ENCODE data around the gene WDFY4. TPM values are rescaled to one million over a fixed set of nuclear protein-coding genes. Genes with fewer than 3 reads are reported as not detected.

WDFY4 gene
- total and polyA plus RNA-seq, 2 experiments from 2014 or later = not detected

DNA sequence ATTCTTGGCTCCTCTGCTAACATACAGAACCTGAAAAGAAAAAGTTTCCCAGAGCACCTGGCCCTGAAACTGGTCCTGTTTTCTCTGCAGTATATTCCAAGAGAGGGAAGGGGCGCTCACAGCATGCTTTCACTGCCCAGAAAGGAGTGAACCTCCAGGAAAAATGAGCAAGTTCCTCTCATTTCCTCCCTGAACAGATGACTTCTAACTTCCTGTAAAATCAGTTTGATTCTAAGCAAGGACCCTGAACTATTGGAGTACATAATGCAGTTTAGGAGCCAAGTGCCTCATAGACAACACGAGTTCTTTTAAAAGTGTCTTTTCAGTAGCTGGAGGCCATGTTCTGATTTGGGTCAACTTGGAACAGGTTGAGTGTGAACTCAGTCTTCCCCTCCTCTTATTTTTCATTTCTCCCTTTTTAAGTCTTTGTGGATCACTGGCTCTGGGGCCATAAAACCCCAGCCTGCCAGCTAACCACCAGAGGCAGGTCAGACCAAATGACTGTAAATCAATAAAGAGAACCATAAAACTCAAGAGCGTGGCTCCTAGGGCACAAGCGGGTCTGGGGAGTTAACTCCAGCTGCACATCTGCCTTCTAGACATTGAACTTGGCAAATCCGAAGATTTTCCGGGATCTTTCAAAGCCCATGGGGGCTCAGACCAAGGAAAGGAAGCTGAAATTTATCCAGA lies 260.9 kb downstream of the WDFY4 start:
- TF ChIP-seq EZH2phosphoT487 (IDR thresholded peaks at IDR 0.05; ENCODE audit: insufficient read depth, low read depth) = no peak
- no peak for TF ChIP-seq EZH2 (IDR thresholded peaks at IDR 0.05; ENCODE audit: insufficient read depth, poor library complexity, severe bottlenecking)
- H3K9me2 ChIP-seq (ENCODE audit: insufficient read depth) = no peaks in the 10 kb centered on the region
- no peak overlapping the region for H3K27ac ChIP-seq
- no peaks in the 10 kb centered on the region for H3K4me1 ChIP-seq (ENCODE audit: insufficient read depth)
- WGBS, 2 experiments (ENCODE audit: low coverage in 1 of 2, low lambda C conversion rate in 2 of 2, missing lambda C conversion rate in 2 of 2) = 34 to 37% methylated on average over 6 of the region's 6 CpGs
- H3K79me2 ChIP-seq (ENCODE audit: insufficient read depth) = no peaks in the 10 kb centered on the region
- H2AFZ ChIP-seq = no peak overlapping the region
- in situ Hi-C loops (cut with MboI) = no loop called here
- no peaks in the 10 kb centered on the region for H3K36me3 ChIP-seq (ENCODE audit: low read depth)
- no peak for DNase-seq
- no peaks in the 10 kb centered on the region for H3K9me3 ChIP-seq (ENCODE audit: low read depth)
- H3F3A ChIP-seq (ENCODE audit: insufficient read depth) = no peaks in the 10 kb centered on the region
- no peak overlapping the region for H3K4me3 ChIP-seq
- H3K4me2 ChIP-seq (ENCODE audit: unreplicated experiment) = no peak overlapping the region
- H3K9ac ChIP-seq = no peak overlapping the region
- H4K20me1 ChIP-seq (ENCODE audit: insufficient read depth) = no peaks in the 10 kb centered on the region
- H3K27me3 ChIP-seq (replicated peaks; ENCODE audit: insufficient read depth) = peaks cover 37% of the 10 kb centered on the region

DNA sequence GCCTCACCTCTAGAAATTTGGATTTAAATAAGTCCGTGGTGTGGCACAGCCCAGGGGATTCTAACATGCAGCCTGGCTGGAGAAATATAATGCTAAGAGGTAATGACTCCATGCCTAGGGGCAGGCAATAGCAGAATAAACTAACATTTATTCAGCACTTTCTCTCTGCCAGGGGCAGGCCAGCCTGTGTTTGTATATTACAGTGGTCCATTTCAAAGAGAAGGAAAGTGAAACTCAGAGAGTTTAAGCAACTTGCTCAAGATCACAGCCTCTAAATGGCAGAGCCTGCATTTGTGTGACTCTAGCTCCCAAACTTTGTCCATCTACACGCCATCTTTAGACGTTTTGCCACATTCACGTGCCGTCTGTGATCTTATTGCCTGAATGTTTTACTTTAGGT lies 261.7 kb downstream of the WDFY4 start:
- WGBS, 2 experiments (ENCODE audit: low coverage in 1 of 2, low lambda C conversion rate in 2 of 2, missing lambda C conversion rate in 2 of 2) = 57 to 58% methylated on average over 5 of the region's 5 CpGs
- no peaks in the 10 kb centered on the region for H3F3A ChIP-seq (ENCODE audit: insufficient read depth)
- H3K4me2 ChIP-seq (ENCODE audit: unreplicated experiment) = no peak overlapping the region
- no peak overlapping the region for H3K27ac ChIP-seq
- H4K20me1 ChIP-seq (ENCODE audit: insufficient read depth) = no peaks in the 10 kb centered on the region
- no peaks in the 10 kb centered on the region for H3K9me2 ChIP-seq (ENCODE audit: insufficient read depth)
- in situ Hi-C loops (cut with MboI) = no loop called here
- TF ChIP-seq EZH2 (IDR thresholded peaks at IDR 0.05; ENCODE audit: insufficient read depth, poor library complexity, severe bottlenecking) (no peak), EZH2phosphoT487 (IDR thresholded peaks at IDR 0.05; ENCODE audit: insufficient read depth, low read depth) (no peak)
- no peaks in the 10 kb centered on the region for H3K36me3 ChIP-seq (ENCODE audit: low read depth)
- no peak for DNase-seq
- no peak overlapping the region for H3K4me3 ChIP-seq
- H3K9ac ChIP-seq = no peak overlapping the region
- peaks cover 43% of the 10 kb centered on the region for H3K27me3 ChIP-seq (replicated peaks; ENCODE audit: insufficient read depth)
- H3K4me1 ChIP-seq (ENCODE audit: insufficient read depth) = no peaks in the 10 kb centered on the region
- H2AFZ ChIP-seq = no peak overlapping the region
- no peaks in the 10 kb centered on the region for H3K9me3 ChIP-seq (ENCODE audit: low read depth)
- no peaks in the 10 kb centered on the region for H3K79me2 ChIP-seq (ENCODE audit: insufficient read depth)

DNA sequence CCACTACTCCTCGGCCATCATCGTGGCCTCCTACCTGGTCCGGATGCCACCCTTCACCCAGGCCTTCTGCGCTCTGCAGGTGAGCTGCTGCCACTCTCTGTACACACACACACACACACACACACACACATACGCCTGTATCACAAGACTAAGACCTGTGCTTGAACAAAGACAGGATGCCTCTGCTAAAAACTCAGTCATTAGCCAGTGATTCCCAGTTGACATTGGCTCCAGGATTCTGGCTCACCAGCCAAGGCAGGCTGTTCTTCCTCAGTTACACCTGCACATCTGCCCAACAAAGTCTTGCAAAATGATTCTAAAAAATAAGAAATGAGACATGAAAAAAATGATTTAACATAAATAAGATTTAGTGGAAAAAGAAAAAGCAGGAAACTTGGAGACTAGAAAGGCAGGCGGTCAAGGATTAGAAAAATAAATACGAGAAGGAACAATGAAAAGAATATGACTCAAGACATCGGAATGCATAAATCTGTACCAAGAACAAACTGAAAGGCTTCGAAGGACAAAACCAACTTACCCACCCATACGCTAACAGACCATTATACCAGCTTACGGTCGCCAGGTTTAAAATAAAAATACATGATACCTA lies 262.3 kb downstream of the WDFY4 start:
- TF ChIP-seq EZH2phosphoT487 (IDR thresholded peaks at IDR 0.05; ENCODE audit: insufficient read depth, low read depth) (no peak), EZH2 (IDR thresholded peaks at IDR 0.05; ENCODE audit: insufficient read depth, poor library complexity, severe bottlenecking) (no peak)
- no peak overlapping the region for H3K4me3 ChIP-seq
- in situ Hi-C loops (cut with MboI) = no loop called here
- H4K20me1 ChIP-seq (ENCODE audit: insufficient read depth) = no peaks in the 10 kb centered on the region
- no peaks in the 10 kb centered on the region for H3K36me3 ChIP-seq (ENCODE audit: low read depth)
- H3K9me2 ChIP-seq (ENCODE audit: insufficient read depth) = no peaks in the 10 kb centered on the region
- H3K27ac ChIP-seq = no peak overlapping the region
- WGBS, 2 experiments (ENCODE audit: low coverage in 1 of 2, low lambda C conversion rate in 2 of 2, missing lambda C conversion rate in 2 of 2) = 74 to 82% methylated on average over 12 of the region's 12 CpGs
- no peaks in the 10 kb centered on the region for H3F3A ChIP-seq (ENCODE audit: insufficient read depth)
- peaks cover 46% of the 10 kb centered on the region for H3K27me3 ChIP-seq (replicated peaks; ENCODE audit: insufficient read depth)
- no peak for DNase-seq
- no peaks in the 10 kb centered on the region for H3K79me2 ChIP-seq (ENCODE audit: insufficient read depth)
- no peak overlapping the region for H2AFZ ChIP-seq
- H3K9me3 ChIP-seq (ENCODE audit: low read depth) = no peaks in the 10 kb centered on the region
- no peak overlapping the region for H3K4me2 ChIP-seq (ENCODE audit: unreplicated experiment)
- no peak overlapping the region for H3K9ac ChIP-seq
- no peaks in the 10 kb centered on the region for H3K4me1 ChIP-seq (ENCODE audit: insufficient read depth)

DNA sequence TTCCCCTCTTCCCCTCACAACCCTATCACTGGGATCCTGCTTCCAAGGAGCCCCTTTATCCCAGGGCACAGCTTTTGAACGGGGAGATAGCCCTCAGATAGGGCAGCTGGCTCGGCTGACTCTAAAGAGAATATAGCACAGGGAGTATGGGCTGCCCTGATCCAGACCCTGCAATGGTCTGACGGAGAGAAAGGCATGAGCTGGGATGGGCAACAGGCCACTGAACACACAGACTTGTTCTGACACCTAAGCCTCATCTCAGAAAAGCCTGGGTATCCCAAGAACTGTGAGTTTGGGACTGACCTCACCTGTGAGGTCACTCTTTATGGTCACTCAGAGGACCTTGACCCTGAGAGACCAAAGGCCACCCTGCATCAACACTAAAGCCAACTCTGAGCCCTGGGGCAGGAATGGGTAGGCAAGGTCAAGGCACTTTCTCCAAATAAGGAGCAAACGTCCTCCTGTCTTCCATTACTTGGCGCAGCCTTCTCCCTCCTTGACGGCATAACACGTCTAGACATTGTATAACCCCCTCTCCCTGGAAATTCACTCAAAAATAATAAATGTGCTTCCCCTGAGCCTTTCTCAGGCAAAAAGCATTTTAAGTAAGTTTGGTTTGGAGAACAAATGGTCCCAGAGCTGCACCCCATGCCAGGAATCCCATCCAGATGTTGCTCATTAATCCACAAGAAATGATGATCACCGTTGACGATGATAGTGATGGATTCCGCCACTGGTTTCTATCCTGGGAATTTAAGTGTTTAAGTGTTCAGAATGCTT lies 263.2 kb downstream of the WDFY4 start:
- H3K27me3 ChIP-seq (replicated peaks; ENCODE audit: insufficient read depth) = peaks cover 46% of the 10 kb centered on the region
- 40 to 41% methylated on average over 10 of the region's 10 CpGs for WGBS, 2 experiments (ENCODE audit: low coverage in 1 of 2, low lambda C conversion rate in 2 of 2, missing lambda C conversion rate in 2 of 2)
- H3F3A ChIP-seq (ENCODE audit: insufficient read depth) = no peaks in the 10 kb centered on the region
- no peaks in the 10 kb centered on the region for H3K9me2 ChIP-seq (ENCODE audit: insufficient read depth)
- H3K4me3 ChIP-seq = no peak overlapping the region
- no peak overlapping the region for H2AFZ ChIP-seq
- in situ Hi-C loops (cut with MboI) = no loop called here
- no peak overlapping the region for H3K4me2 ChIP-seq (ENCODE audit: unreplicated experiment)
- H4K20me1 ChIP-seq (ENCODE audit: insufficient read depth) = no peaks in the 10 kb centered on the region
- no peak overlapping the region for H3K27ac ChIP-seq
- H3K9ac ChIP-seq = no peak overlapping the region
- H3K79me2 ChIP-seq (ENCODE audit: insufficient read depth) = no peaks in the 10 kb centered on the region
- no peaks in the 10 kb centered on the region for H3K4me1 ChIP-seq (ENCODE audit: insufficient read depth)
- no peak for DNase-seq
- H3K36me3 ChIP-seq (ENCODE audit: low read depth) = no peaks in the 10 kb centered on the region
- no peaks in the 10 kb centered on the region for H3K9me3 ChIP-seq (ENCODE audit: low read depth)
- no peak for TF ChIP-seq EZH2phosphoT487 (IDR thresholded peaks at IDR 0.05; ENCODE audit: insufficient read depth, low read depth)
- TF ChIP-seq EZH2 (IDR thresholded peaks at IDR 0.05; ENCODE audit: insufficient read depth, poor library complexity, severe bottlenecking) = no peak
